HCT116 (cell line): Measurements from ENCODE around the gene DIPK1B. TPM values are rescaled to one million over a fixed set of nuclear protein-coding genes. Genes with fewer than 3 reads are reported as not detected.
A peak's percentile ranks its signal among the peaks of the same experiment; 100 is the strongest.

Source experiments
- ATAC-seq: fragments of 200-7000 bp; cut with Tn5 transposase; 2 replicates; pipeline ENCODE4 v1.9.1; 2020; ENCODE audit warnings: mild to moderate bottlenecking, moderate library complexity
- BruUV-seq: library from RNA; stranded (reverse); fragments of 400-500 nt; replicated peaks from 2 replicates; lab custom pipeline; 2021; lab: Mats Ljungman, UMichigan
- CTCF ChIA-PET: fragments of 300-600 bp; sonication (Branson Sonifier 250); formaldehyde crosslinking; loops from one replicate; lab custom pipeline; 2021; ENCODE audit warnings: antibody characterized with exemption; lab: Charles Lee
- POLR2A ChIA-PET: fragments of 300-600, 350-600 bp; sonication (Branson Sonifier 250); formaldehyde crosslinking; loops from one replicate; lab custom pipeline; 2021; ENCODE audit warnings: antibody characterized with exemption; lab: Charles Lee
- RAD21 ChIA-PET, 2 experiments: fragments of 300-600 bp; sonication (Branson Sonifier 250); formaldehyde crosslinking; loops; one replicate each; lab custom pipeline; 2023; ENCODE audit warnings: low total read pairs in 2 of 2; ENCODE audit not compliant: uncharacterized antibody in 2 of 2, unreplicated experiment in 2 of 2, low non-redundant PET in 1 of 2; lab: Charles Lee
- DNase-seq: peaks from one replicate; pipeline ENCODE4 v3.0.0-alpha.2; 2010; ENCODE audit warnings: low read depth, low spot score
- H2AFZ ChIP-seq: fragments of 200-600 bp; shearing (Covaris generic), sonication (generic); 2 replicates; pipeline ENCODE4 v1.6.1; 2017; ENCODE audit warnings: low read depth, mixed run types, mixed read lengths, antibody characterized with exemption, low read length; ENCODE audit not compliant: poor library complexity, severe bottlenecking
- H3K27ac ChIP-seq: 2 replicates; pipeline ENCODE4 v1.5.1; 2012; ENCODE audit warnings: low read depth, low read length
- H3K27me3 ChIP-seq: fragments of 200-600 bp; sonication (generic); 2 replicates; pipeline ENCODE4 v1.6.1; 2016; ENCODE audit warnings: mixed run types, low read length, mixed read lengths; ENCODE audit not compliant: insufficient read depth
- H3K36me3 ChIP-seq, 2 experiments: fragments of 200-500 bp in 1 of 2; fragments of 200-600 bp in 1 of 2; sonication (Bioruptor generic) in 1 of 2; sonication (generic) in 1 of 2; 2 replicates each; pipeline versions ENCODE4 v1.5.1 to v1.6.1; 2014 to 2016; ENCODE audit warnings: low read length in 2 of 2, inconsistent platforms in 1 of 2, mixed read lengths in 1 of 2, mixed run types in 1 of 2; ENCODE audit not compliant: insufficient read depth in 2 of 2, control insufficient read depth in 1 of 2
- H3K4me1 ChIP-seq, 2 experiments: fragments of 200-600 bp in 1 of 2; sonication (generic) in 1 of 2; 2 replicates each; pipeline versions ENCODE4 v1.5.1 to v1.6.1; 2012 to 2017; ENCODE audit warnings: low read length in 2 of 2, inconsistent platforms in 1 of 2, mild to moderate bottlenecking in 1 of 2, mixed read lengths in 1 of 2, mixed run types in 1 of 2, moderate library complexity in 1 of 2; ENCODE audit not compliant: insufficient read depth in 2 of 2, control insufficient read depth in 1 of 2
- H3K4me2 ChIP-seq: fragments of 200-600 bp; sonication (generic); 2 replicates; pipeline ENCODE4 v1.6.1; 2017; ENCODE audit warnings: mixed run types, low read length, mixed read lengths
- H3K4me3 ChIP-seq, 2 experiments: fragments of 200-600 bp in 1 of 2; sonication (generic) in 1 of 2; replicated peaks in 1 of 2; 2 replicates each; pipeline ENCODE4 v1.5.1; 2011 to 2016; ENCODE audit warnings: low read length in 2 of 2, control low read depth in 1 of 2, low read depth in 1 of 2, mild to moderate bottlenecking in 1 of 2, mixed read lengths in 1 of 2, mixed run types in 1 of 2
- H3K79me2 ChIP-seq: fragments of 200-600 bp; sonication (generic); 2 replicates; pipeline ENCODE4 v1.6.1; 2017; ENCODE audit warnings: mild to moderate bottlenecking, mixed run types, low read length, moderate library complexity, mixed read lengths; ENCODE audit not compliant: insufficient read depth
- H3K9ac ChIP-seq: fragments of 200-600 bp; sonication (generic); 2 replicates; pipeline ENCODE4 v1.6.1; 2016; ENCODE audit warnings: low read length, mixed read lengths
- H3K9me2 ChIP-seq: fragments of 200-600 bp; sonication (generic), shearing (Covaris generic); 2 replicates; pipeline ENCODE4 v1.6.1; 2017; ENCODE audit warnings: mixed run types, mild to moderate bottlenecking, moderate library complexity; ENCODE audit not compliant: insufficient read depth
- H3K9me3 ChIP-seq, 2 experiments: fragments of 200-500 bp in 1 of 2; fragments of 200-600 bp in 1 of 2; sonication (Bioruptor generic) in 1 of 2; sonication (generic) in 1 of 2; 2 replicates each; pipeline ENCODE4 v1.6.1; 2014 to 2017; ENCODE audit warnings: low read length in 2 of 2, mixed read lengths in 2 of 2, inconsistent platforms in 1 of 2, low read depth in 1 of 2, mild to moderate bottlenecking in 1 of 2, mixed run types in 1 of 2, moderate library complexity in 1 of 2; ENCODE audit not compliant: control insufficient read depth in 1 of 2, insufficient read depth in 1 of 2
- H4K20me1 ChIP-seq: fragments of 200-600 bp; sonication (generic), shearing (Covaris generic); 2 replicates; pipeline ENCODE4 v1.6.1; 2017; ENCODE audit warnings: mixed run types, mild to moderate bottlenecking, moderate library complexity; ENCODE audit not compliant: insufficient read depth
- CEBPB ChIP-seq: IDR thresholded peaks from 2 replicates; pipeline ENCODE4 v1.6.1; 2012; ENCODE audit warnings: low read depth
- CTCF ChIP-seq, 3 experiments: fragments of 200-600 bp in 1 of 3; sonication (generic) in 1 of 3; IDR thresholded peaks in 2 of 3; conservative IDR thresholded peaks in 1 of 3; 2 replicates each; pipeline ENCODE4 v1.5.1; 2012 to 2017; ENCODE audit warnings: low read depth in 2 of 3, low read length in 2 of 3, antibody characterized with exemption in 1 of 3, borderline replicate concordance in 1 of 3, control low read depth in 1 of 3, mild to moderate bottlenecking in 1 of 3, mixed read lengths in 1 of 3, mixed run types in 1 of 3, moderate library complexity in 1 of 3; ENCODE audit not compliant: insufficient read depth in 1 of 3
- FOSL1 ChIP-seq: IDR thresholded peaks from 2 replicates; pipeline ENCODE4 v1.6.1; 2012; ENCODE audit warnings: low read depth
- POLR2A ChIP-seq: IDR thresholded peaks from 2 replicates; pipeline ENCODE4 v1.7.0; 2011; ENCODE audit warnings: borderline replicate concordance; ENCODE audit not compliant: insufficient read depth, insufficient read length; ENCODE audit errors: extremely low read depth
- POLR2AphosphoS5 ChIP-seq: IDR thresholded peaks from 2 replicates; pipeline ENCODE4 v1.6.1; 2011; ENCODE audit warnings: mild to moderate bottlenecking, low read depth, low read length, moderate library complexity
- SIN3A ChIP-seq: IDR thresholded peaks from 2 replicates; pipeline ENCODE4 v1.6.1; 2012; ENCODE audit warnings: low read depth
- intact Hi-C: fragments of 100-400 bp; cut with micrococcal nuclease; formaldehyde crosslinking; loops from 2 replicates; pipeline ENCODE4 v1.10.0; 2022
- total RNA-seq: library from RNA; stranded (reverse); gene quantifications from one replicate; pipeline ENCODE4 v1.2.1, GENCODE V29; 2021; ENCODE audit not compliant: unreplicated experiment

Gene DIPK1B
- total RNA-seq, 1 experiment from 2014 or later, result 15.6 TPM

DNA sequence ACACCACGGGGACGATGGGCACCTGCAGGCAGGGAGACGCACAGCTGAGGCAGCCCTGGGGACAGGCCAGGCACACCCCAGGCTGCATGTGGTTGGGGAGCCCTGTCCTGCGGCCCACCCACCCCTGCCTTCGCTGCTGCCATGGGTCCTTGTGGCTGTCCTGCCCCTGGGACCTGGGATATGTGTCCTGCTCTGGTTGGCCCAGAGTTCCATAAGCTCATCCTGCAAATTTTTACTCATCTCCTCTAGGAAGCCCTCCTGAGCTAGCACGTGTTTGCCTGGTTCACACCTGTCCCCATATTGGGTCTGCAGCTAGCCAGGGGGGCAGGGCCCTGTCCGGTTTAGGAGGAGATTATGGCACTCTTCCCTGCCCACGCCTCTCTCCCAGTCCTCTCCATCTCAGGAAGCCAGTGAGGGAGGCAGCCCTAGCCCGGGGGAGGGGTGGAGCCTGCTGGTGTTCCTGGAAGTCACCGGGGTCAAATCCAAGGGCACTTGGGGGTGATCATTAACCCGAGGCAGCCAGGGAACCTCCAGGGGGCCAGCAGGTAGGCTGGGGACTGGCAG, 37.5 kb upstream of the DIPK1B start:
- Histone ChIP-seq H3K27me3 (no peaks in the 10 kb centered on the region), H3K9ac (no peak overlapping the region), H3K9me2 (no peaks in the 10 kb centered on the region), H3K79me2 (peaks cover 15% of the 10 kb centered on the region), H3K36me3 (peaks cover 0 to 7% of the 10 kb centered on the region in 2 experiments; a peak in 2 of 4 replicates), H4K20me1 (no peaks in the 10 kb centered on the region), H3K4me2 (no peak overlapping the region), H3K4me1 (peaks cover 0 to 23% of the 10 kb centered on the region in 2 experiments; a peak in 1 of 4 replicates), H2AFZ (no peak overlapping the region), H3K4me3 (no peak overlapping the region), H3K27ac (peak overlapping the region; percentile 24; the same call in 1 of the 2 replicates), H3K9me3 (no peaks in the 10 kb centered on the region)
- ChIA-PET CTCF (interaction anchor here (0.9 kb wide), 1 partner anchor 19 kb away, joined by 3 read pairs; no protein-coding TSS in a partner anchor), RAD21 (no interaction called here), POLR2A (interaction anchor here (1.3 kb wide), 1 partner anchor 19 kb away, joined by 4 read pairs; no protein-coding TSS in a partner anchor)
- intact Hi-C loops, result no loop called here
- no peak for DNase-seq
- TF ChIP-seq CTCF (IDR thresholded peaks at IDR 0.05 in 2 of 3, conservative IDR thresholded peaks at IDR 0.05 in 1 of 3; ENCODE audit: borderline replicate concordance in 1 of 3, insufficient read depth in 1 of 3, low read depth in 2 of 3, low read length in 2 of 3), result no peak
- no peak for TF ChIP-seq POLR2AphosphoS5
- no peak for TF ChIP-seq SIN3A
- TF ChIP-seq CEBPB, result no peak
- TF ChIP-seq FOSL1, result no peak
- no peak for TF ChIP-seq POLR2A
- no peak for ATAC-seq
- BruUV-seq, result no TSS peak
